Adipose tissue (tissue), 3 donors: ENCODE measurements around the gene MRPL57. TPM values are rescaled to one million over a fixed set of nuclear protein-coding genes. Genes with fewer than 3 reads are reported as not detected.

Experiments used
- H3K27ac ChIP-seq: one replicate; pipeline ENCODE4 v1.5.1; 2013; ENCODE audit warnings: low read depth, low read length
- WGBS, 3 donors: extraction: QIAGEN DNeasy Blood & Tissue Kit; methylation state at CpG; one replicate each; pipeline ENCODE4 v1.1.7; 2013; 5-methylcytosine and 5-hydroxymethylcytosine counted together
- polyA plus RNA-seq, 3 donors: library from polyadenylated mRNA; stranded (reverse); fragments of 200-250 nt; gene quantifications; one replicate each; pipeline ENCODE4 v1.2.3, GENCODE V29; 2013
- donor health status: healthy with polysubstance abuse.
- donor health status: Bipolar disorder and iron deficiency.
- donor health status: healthy.

The MRPL57 gene
- polyA plus RNA-seq, 3 donors = 13.1 to 19.9 (median 19.1) TPM

GRCh38 chr13:21227917-21228316, 51.5 kb downstream of the MRPL57 start:
- WGBS, 3 donors = 81 to 93% (median 89%) methylated on average over 7 of the region's 7 CpGs
- H3K27ac ChIP-seq = no peak overlapping the region

Other genes with a start within 250 kb of the MRPL57 start
- gene LATS2, start 115.1 kb upstream of the MRPL57 start, polyA plus RNA-seq = 10 to 100 TPM in 2 of 3 donors, 1 to 10 TPM in 1; 3.3 to 24.5 (median 15.7) TPM
- 100 to 1,000 TPM in 1 of 3 donors, 10 to 100 TPM in 2; 28.6 to 108 (median 50.1) TPM for gene SAP18, start 36.5 kb upstream of the MRPL57 start, polyA plus RNA-seq
- gene SKA3, start 106 bp upstream of the MRPL57 start, polyA plus RNA-seq = under 1 TPM; 0.13 to 0.45 (median 0.16) TPM